ENCODE results near the gene PPFIBP2.

Gene PPFIBP2

GRCh38 chr11:7595951-7596350 lies 82.2 kb downstream of the PPFIBP2 start:
- no peak for DNase-seq (ENCODE audit: low read depth in 4 of 4, low spot score in 1 of 4)

DNA sequence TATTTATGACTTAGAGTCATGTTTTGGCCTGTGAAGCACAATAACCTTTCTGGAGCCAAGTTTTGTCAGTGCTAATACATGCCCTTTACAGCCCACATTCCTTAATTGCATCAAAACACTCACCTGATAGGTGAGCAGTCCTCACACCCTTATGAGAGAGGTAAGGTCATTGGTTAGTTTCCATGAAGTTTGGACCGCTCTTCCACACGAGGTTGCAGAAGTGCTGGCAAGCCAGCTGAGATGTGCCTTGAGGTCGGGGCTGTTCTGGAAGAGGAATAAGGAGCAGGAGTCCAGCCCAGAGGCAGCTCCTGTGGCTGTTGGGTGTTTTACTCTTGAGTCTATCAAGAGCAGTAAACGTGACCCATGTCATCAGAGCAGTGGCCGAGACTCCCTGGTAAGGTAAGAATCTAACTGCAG lies 83.2 kb downstream of the PPFIBP2 start:
- DNase-seq (ENCODE audit: low read depth in 4 of 4, low spot score in 1 of 4): no peak

DNA sequence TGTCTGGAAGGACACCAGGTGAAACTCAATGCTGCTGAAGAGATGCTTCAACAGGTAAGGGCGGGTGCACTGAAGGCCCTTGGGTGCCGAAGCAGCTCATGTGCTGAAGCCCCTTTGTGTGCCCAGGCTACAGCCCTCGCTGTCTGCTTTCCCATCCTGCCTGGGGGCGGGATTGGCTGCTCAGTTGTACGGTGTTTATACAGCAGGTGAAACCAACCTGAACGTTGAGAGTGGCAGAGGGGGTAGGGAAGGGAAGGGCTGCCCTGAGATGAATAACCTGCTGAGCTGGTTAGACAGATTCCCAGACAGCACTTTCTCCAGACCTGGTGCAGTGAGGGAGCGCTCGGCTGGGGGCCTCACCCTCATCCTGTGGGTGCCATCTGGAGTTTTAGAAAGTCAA lies 83.8 kb downstream of the PPFIBP2 start:
- DNase-seq (ENCODE audit: low read depth in 4 of 4, low spot score in 1 of 4): no peak

DNA sequence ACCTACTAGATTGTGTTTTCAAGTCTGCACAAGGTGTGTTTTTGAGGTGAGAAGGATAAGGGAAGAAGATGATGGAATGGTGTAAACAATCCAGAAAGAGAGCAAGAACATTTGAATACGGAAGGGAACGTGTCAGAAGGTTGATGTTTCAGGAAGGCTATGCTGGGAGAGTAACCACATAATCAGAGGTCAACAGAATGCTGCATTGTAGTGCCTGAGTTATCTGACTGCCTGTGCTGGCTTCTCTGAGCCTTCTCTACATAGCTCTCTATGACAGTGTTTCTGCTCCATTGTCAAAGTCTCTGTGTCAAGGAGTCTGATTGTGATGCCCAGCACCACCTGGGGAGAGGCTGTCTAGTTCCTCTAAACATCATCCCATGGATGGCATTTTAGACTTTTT lies 85.4 kb downstream of the PPFIBP2 start:
- no peak for DNase-seq (ENCODE audit: low read depth in 4 of 4, low spot score in 1 of 4)

GRCh38 chr11:7600205-7600775 lies 86.5 kb downstream of the PPFIBP2 start:
- no peak for DNase-seq (ENCODE audit: low read depth in 4 of 4, low spot score in 1 of 4)

- DNase-seq (ENCODE audit: low read depth in 4 of 4, low spot score in 1 of 4): no peak
Measured at GRCh38 chr11:7603031-7603781, 89.4 kb downstream of the PPFIBP2 start.

GRCh38 chr11:7604331-7604955 lies 90.6 kb downstream of the PPFIBP2 start:
- no peak for DNase-seq (ENCODE audit: low read depth in 4 of 4, low spot score in 1 of 4)

DNA sequence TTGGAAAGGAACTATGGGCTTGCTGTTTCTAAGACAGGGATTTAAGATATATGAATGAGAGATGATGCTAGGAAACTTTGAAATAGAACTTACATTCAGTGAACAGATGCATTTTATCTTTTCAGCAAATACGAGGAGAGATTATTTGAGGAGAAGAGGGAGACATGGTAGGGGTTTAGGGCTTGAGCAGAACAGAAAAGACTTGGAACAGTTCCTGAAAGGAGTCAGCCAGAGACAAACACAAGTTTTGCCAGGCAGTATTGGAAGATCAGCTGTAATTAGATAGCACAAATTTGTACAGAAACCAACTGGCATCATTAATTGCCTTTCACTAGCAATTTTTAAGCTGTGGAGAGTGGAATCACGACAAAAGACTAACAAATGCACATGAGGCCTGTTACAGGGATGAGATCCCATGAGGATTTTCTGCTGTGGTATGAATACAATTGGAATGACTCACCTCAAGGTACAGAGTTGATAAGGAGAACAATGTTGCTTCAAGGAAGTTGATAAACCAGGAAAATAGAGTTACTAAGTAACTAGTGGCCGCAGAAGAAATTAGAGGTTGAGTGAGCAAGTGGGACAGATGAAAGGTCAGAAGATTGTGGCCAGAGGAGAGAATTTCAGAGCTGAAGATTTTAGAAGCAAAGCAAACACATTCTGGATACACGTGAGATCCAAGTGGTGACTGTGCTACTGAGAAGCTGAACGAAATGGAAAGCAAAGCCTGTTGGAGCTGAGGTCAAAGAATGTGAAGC lies 91.6 kb downstream of the PPFIBP2 start:
- no peak for DNase-seq (ENCODE audit: low read depth in 4 of 4, low spot score in 1 of 4)

DNA sequence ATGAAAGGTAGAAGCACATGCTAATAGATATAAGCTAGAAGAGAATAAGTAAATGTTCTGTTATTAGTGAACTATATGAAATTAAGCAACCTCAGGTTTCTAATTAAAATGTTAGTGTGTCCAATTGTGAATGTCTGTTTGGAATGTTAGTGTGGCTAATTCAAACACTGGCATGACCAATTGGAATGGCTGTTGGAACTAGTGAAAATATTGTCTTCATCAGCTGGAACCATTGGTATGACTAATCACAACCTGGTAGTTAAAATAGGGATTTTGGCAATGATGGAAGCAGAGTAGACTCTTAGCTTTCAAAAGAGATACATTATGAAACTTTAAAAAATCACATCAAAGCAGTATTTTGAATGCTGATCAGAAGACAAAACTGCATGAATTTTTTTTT lies 92.7 kb downstream of the PPFIBP2 start:
- DNase-seq (ENCODE audit: low read depth in 4 of 4, low spot score in 1 of 4): no peak

GRCh38 chr11:7609015-7609414 lies 95.2 kb downstream of the PPFIBP2 start:
- no peak for DNase-seq (ENCODE audit: low read depth in 4 of 4, low spot score in 1 of 4)

- no peak for DNase-seq (ENCODE audit: low read depth in 4 of 4, low spot score in 1 of 4)
Measured at GRCh38 chr11:7609521-7609920, 95.7 kb downstream of the PPFIBP2 start.

- DNase-seq (ENCODE audit: low read depth in 4 of 4, low spot score in 1 of 4): no peak
Measured at GRCh38 chr11:7610393-7610792, 96.6 kb downstream of the PPFIBP2 start.

GRCh38 chr11:7611411-7611810 lies 97.6 kb downstream of the PPFIBP2 start:
- DNase-seq (ENCODE audit: low read depth in 4 of 4, low spot score in 1 of 4): no peak

DNA sequence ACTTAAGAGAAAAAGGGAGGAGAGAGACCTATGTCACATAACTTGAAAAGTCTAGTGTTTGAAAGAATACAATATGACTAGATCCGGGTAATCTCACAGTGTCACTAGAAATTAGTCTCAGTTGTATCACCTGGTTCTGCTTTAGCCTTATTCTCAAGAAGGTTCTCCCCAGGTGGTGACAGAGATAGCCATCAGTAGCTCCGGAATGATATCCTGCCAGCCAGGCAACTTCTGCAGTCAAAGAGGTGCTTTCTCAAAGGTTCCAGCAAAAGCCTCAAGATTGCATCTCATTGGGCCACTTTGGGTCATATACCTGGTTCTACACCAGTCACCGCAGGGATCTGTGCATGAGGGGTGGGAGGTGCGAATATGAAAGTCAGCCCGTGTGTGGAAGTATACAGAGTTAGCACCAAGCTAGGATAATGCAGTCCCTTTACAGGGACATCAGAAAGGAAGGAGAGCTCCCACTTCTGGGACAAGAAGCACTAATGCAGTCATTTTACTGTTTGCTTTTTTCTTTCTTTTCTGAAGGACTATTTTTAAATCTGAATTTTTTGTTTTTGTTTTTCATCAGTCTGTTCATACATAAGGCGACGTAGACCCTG lies 98.4 kb downstream of the PPFIBP2 start:
- DNase-seq (ENCODE audit: low read depth in 4 of 4, low spot score in 1 of 4): no peak

DNA sequence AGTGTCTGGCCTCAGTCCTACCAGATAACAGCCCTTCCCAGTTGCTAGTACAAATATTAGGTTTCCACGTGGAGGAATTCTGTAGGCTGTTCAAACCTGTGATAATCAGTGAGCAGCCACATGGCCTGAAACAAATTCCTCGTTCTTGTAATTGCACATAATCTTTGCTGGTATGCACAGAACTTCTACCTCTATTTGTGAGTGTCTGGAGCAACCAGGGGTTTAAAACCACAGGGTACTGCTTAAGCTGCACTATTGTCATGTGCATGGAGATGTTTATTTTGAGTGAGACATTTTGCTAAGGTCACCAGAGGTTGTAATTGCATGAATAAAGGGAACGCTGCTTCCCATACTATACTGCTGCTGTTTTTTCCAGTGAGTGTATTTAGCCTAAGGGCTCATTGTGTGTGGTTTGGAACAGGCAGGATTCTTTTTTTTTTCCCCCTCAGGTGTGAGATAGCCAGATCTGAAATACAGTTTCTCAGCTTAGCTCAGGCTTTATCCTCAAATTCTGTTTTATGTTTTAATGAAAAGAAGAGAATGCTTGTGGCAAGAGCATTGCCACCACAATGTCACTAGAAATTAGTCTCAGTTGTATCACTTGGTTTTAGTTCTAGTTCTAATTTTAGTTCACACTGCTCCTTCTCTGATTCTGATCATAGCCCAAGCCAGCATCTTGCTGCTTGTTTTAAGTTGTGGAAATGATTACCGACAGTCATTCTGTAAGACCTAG lies 99.0 kb downstream of the PPFIBP2 start:
- DNase-seq (ENCODE audit: low read depth in 4 of 4, low spot score in 1 of 4): no peak

GRCh38 chr11:7613394-7613720 lies 99.6 kb downstream of the PPFIBP2 start:
- DNase-seq (ENCODE audit: low read depth in 4 of 4, low spot score in 1 of 4): no peak

DNA sequence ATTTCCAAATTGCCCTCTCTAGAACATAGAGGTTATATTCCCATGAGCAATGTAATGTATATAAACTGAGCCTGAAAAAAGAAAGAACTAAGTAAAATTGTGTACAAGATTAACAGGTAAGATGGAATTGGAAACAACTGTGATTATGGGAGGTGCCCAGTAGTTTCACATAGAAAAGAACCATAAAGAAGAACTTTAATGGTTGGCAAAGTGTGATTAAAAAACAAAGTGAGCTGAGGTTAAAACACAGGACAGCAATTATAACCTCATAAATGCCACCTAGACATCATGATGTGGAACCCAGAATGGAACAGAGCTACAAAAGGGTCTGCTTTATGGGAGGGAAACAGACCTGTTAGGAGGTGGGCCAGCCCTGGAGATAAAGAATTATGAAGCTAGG lies 100.9 kb downstream of the PPFIBP2 start:
- no peak for DNase-seq (ENCODE audit: low read depth in 4 of 4, low spot score in 1 of 4)

DNA sequence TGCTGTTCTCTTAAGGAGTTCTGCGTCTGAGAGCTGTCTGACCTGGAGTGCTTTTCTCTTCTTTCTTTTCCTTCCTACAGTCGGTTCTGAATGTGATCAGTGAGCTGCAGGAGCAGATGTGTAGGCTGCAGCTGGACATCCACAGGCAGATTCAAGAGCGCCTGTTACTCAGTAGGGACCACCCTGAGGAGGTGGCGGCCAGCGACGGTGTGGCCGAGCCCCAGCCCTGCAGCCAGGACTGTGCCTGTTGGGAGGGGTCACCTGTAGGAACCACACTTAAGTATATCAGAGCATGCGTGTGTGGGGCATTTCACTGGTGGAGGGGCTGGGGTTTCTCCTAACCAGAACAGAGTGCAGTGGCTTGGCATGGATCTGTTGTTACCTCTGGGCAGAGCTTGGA lies 103.2 kb downstream of the PPFIBP2 start:
- DNase-seq (ENCODE audit: low read depth in 4 of 4, low spot score in 1 of 4): no peak

- DNase-seq (ENCODE audit: low read depth in 4 of 4, low spot score in 1 of 4): no peak
Measured at GRCh38 chr11:7619322-7619721, 105.5 kb downstream of the PPFIBP2 start.

DNA sequence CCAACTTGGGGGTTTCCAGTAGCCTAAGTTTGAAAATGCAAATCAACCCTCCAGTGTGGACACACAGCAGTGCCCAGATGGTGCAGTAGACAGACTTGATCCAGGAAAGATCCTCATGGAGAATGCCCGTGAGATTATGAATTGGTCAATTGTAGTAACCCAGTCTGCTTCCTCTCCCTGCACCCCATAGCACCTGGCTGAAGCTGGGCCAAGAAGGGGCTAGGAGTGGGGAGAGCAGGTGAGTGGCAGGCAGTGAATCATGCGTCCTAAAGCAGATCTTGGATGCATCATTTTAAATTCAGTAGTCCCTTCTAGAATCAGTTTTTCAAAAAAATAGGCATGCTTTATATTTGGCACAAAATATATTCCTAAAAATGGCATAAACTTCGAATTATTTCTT lies 107.3 kb downstream of the PPFIBP2 start:
- DNase-seq (ENCODE audit: low read depth in 4 of 4, low spot score in 1 of 4): no peak

DNA sequence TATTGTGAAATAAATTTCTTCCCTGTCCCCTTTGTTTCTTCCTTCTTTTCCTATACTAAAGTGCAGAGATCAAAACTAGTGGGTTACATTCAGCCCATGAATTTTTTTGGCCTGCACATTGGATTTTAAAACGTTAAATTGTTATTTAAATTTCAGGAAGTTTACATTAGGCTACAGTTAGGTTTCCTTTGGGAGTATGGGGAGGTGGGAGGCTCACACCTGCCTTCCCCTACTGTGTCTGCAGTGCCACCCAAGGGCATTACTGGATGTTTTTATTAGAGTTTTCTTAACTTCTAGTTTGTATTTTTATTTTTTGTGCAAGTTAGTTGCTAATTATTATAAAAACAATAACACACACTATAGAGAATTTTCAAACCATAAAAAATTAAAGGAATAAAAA lies 107.8 kb downstream of the PPFIBP2 start:
- DNase-seq (ENCODE audit: low read depth in 4 of 4, low spot score in 1 of 4): no peak
